HCT116 (cell line): ENCODE data around the gene ZNF212. TPM values are rescaled to one million over a fixed set of nuclear protein-coding genes. Genes with fewer than 3 reads are reported as not detected.

ENCODE experiments used
- ATAC-seq: fragments of 200-7000 bp; cut with Tn5 transposase; 2 replicates; pipeline ENCODE4 v1.9.1; 2020; ENCODE audit warnings: mild to moderate bottlenecking, moderate library complexity
- BruUV-seq: library from RNA; stranded (reverse); fragments of 400-500 nt; replicated peaks from 2 replicates; lab custom pipeline; 2021; lab: Mats Ljungman, UMichigan
- CTCF ChIA-PET: fragments of 300-600 bp; sonication (Branson Sonifier 250); formaldehyde crosslinking; loops from one replicate; lab custom pipeline; 2021; ENCODE audit warnings: antibody characterized with exemption; lab: Charles Lee
- POLR2A ChIA-PET: fragments of 300-600, 350-600 bp; sonication (Branson Sonifier 250); formaldehyde crosslinking; loops from one replicate; lab custom pipeline; 2021; ENCODE audit warnings: antibody characterized with exemption; lab: Charles Lee
- RAD21 ChIA-PET, 2 experiments: fragments of 300-600 bp; sonication (Branson Sonifier 250); formaldehyde crosslinking; loops; one replicate each; lab custom pipeline; 2023; ENCODE audit warnings: low total read pairs in 2 of 2; ENCODE audit not compliant: uncharacterized antibody in 2 of 2, unreplicated experiment in 2 of 2, low non-redundant PET in 1 of 2; lab: Charles Lee
- DNase-seq: peaks from one replicate; pipeline ENCODE4 v3.0.0-alpha.2; 2010; ENCODE audit warnings: low read depth, low spot score
- H2AFZ ChIP-seq: fragments of 200-600 bp; shearing (Covaris generic), sonication (generic); 2 replicates; pipeline ENCODE4 v1.6.1; 2017; ENCODE audit warnings: low read depth, mixed run types, mixed read lengths, antibody characterized with exemption, low read length; ENCODE audit not compliant: poor library complexity, severe bottlenecking
- H3K27ac ChIP-seq: 2 replicates; pipeline ENCODE4 v1.5.1; 2012; ENCODE audit warnings: low read depth, low read length
- H3K27me3 ChIP-seq: fragments of 200-600 bp; sonication (generic); 2 replicates; pipeline ENCODE4 v1.6.1; 2016; ENCODE audit warnings: mixed run types, low read length, mixed read lengths; ENCODE audit not compliant: insufficient read depth
- H3K36me3 ChIP-seq, 2 experiments: fragments of 200-500 bp in 1 of 2; fragments of 200-600 bp in 1 of 2; sonication (Bioruptor generic) in 1 of 2; sonication (generic) in 1 of 2; 2 replicates each; pipeline versions ENCODE4 v1.5.1 to v1.6.1; 2014 to 2016; ENCODE audit warnings: low read length in 2 of 2, inconsistent platforms in 1 of 2, mixed read lengths in 1 of 2, mixed run types in 1 of 2; ENCODE audit not compliant: insufficient read depth in 2 of 2, control insufficient read depth in 1 of 2
- H3K4me1 ChIP-seq, 2 experiments: fragments of 200-600 bp in 1 of 2; sonication (generic) in 1 of 2; 2 replicates each; pipeline versions ENCODE4 v1.5.1 to v1.6.1; 2012 to 2017; ENCODE audit warnings: low read length in 2 of 2, inconsistent platforms in 1 of 2, mild to moderate bottlenecking in 1 of 2, mixed read lengths in 1 of 2, mixed run types in 1 of 2, moderate library complexity in 1 of 2; ENCODE audit not compliant: insufficient read depth in 2 of 2, control insufficient read depth in 1 of 2
- H3K4me2 ChIP-seq: fragments of 200-600 bp; sonication (generic); 2 replicates; pipeline ENCODE4 v1.6.1; 2017; ENCODE audit warnings: mixed run types, low read length, mixed read lengths
- H3K4me3 ChIP-seq, 2 experiments: fragments of 200-600 bp in 1 of 2; sonication (generic) in 1 of 2; replicated peaks in 1 of 2; 2 replicates each; pipeline ENCODE4 v1.5.1; 2011 to 2016; ENCODE audit warnings: low read length in 2 of 2, control low read depth in 1 of 2, low read depth in 1 of 2, mild to moderate bottlenecking in 1 of 2, mixed read lengths in 1 of 2, mixed run types in 1 of 2
- H3K79me2 ChIP-seq: fragments of 200-600 bp; sonication (generic); 2 replicates; pipeline ENCODE4 v1.6.1; 2017; ENCODE audit warnings: mild to moderate bottlenecking, mixed run types, low read length, moderate library complexity, mixed read lengths; ENCODE audit not compliant: insufficient read depth
- H3K9ac ChIP-seq: fragments of 200-600 bp; sonication (generic); 2 replicates; pipeline ENCODE4 v1.6.1; 2016; ENCODE audit warnings: low read length, mixed read lengths
- H3K9me2 ChIP-seq: fragments of 200-600 bp; sonication (generic), shearing (Covaris generic); 2 replicates; pipeline ENCODE4 v1.6.1; 2017; ENCODE audit warnings: mixed run types, mild to moderate bottlenecking, moderate library complexity; ENCODE audit not compliant: insufficient read depth
- H3K9me3 ChIP-seq, 2 experiments: fragments of 200-500 bp in 1 of 2; fragments of 200-600 bp in 1 of 2; sonication (Bioruptor generic) in 1 of 2; sonication (generic) in 1 of 2; 2 replicates each; pipeline ENCODE4 v1.6.1; 2014 to 2017; ENCODE audit warnings: low read length in 2 of 2, mixed read lengths in 2 of 2, inconsistent platforms in 1 of 2, low read depth in 1 of 2, mild to moderate bottlenecking in 1 of 2, mixed run types in 1 of 2, moderate library complexity in 1 of 2; ENCODE audit not compliant: control insufficient read depth in 1 of 2, insufficient read depth in 1 of 2
- H4K20me1 ChIP-seq: fragments of 200-600 bp; sonication (generic), shearing (Covaris generic); 2 replicates; pipeline ENCODE4 v1.6.1; 2017; ENCODE audit warnings: mixed run types, mild to moderate bottlenecking, moderate library complexity; ENCODE audit not compliant: insufficient read depth
- ATF3 ChIP-seq: IDR thresholded peaks from 2 replicates; pipeline ENCODE4 v1.6.1; 2012
- CBX3 ChIP-seq: IDR thresholded peaks from 2 replicates; pipeline ENCODE4 v1.6.1; 2012; ENCODE audit warnings: low read depth
- CEBPB ChIP-seq: IDR thresholded peaks from 2 replicates; pipeline ENCODE4 v1.6.1; 2012; ENCODE audit warnings: low read depth
- CTCF ChIP-seq, 3 experiments: fragments of 200-600 bp in 1 of 3; sonication (generic) in 1 of 3; IDR thresholded peaks in 2 of 3; conservative IDR thresholded peaks in 1 of 3; 2 replicates each; pipeline ENCODE4 v1.5.1; 2012 to 2017; ENCODE audit warnings: low read depth in 2 of 3, low read length in 2 of 3, antibody characterized with exemption in 1 of 3, borderline replicate concordance in 1 of 3, control low read depth in 1 of 3, mild to moderate bottlenecking in 1 of 3, mixed read lengths in 1 of 3, mixed run types in 1 of 3, moderate library complexity in 1 of 3; ENCODE audit not compliant: insufficient read depth in 1 of 3
- EGR1 ChIP-seq: IDR thresholded peaks from 2 replicates; pipeline ENCODE4 v1.6.1; 2012; ENCODE audit warnings: low read depth
- ELF1 ChIP-seq: IDR thresholded peaks from 2 replicates; pipeline ENCODE4 v1.6.1; 2012; ENCODE audit warnings: low read depth, borderline replicate concordance
- EZH2phosphoT487 ChIP-seq: fragments of 200-600 bp; IDR thresholded peaks from 2 replicates; pipeline ENCODE4 v1.6.1; 2018; ENCODE audit warnings: antibody characterized with exemption, borderline replicate concordance
- FOSL1 ChIP-seq: IDR thresholded peaks from 2 replicates; pipeline ENCODE4 v1.6.1; 2012; ENCODE audit warnings: low read depth
- JUND ChIP-seq: IDR thresholded peaks from 2 replicates; pipeline ENCODE4 v1.6.1; 2012
- MAX ChIP-seq: IDR thresholded peaks from 2 replicates; pipeline ENCODE4 v1.6.1; 2012
- POLR2AphosphoS5 ChIP-seq: IDR thresholded peaks from 2 replicates; pipeline ENCODE4 v1.6.1; 2011; ENCODE audit warnings: mild to moderate bottlenecking, low read depth, low read length, moderate library complexity
- RAD21 ChIP-seq: IDR thresholded peaks from 2 replicates; pipeline ENCODE4 v1.6.1; 2012; ENCODE audit warnings: low read depth, mild to moderate bottlenecking
- SIN3A ChIP-seq: IDR thresholded peaks from 2 replicates; pipeline ENCODE4 v1.6.1; 2012; ENCODE audit warnings: low read depth
- SP1 ChIP-seq: IDR thresholded peaks from 2 replicates; pipeline ENCODE4 v1.6.1; 2012; ENCODE audit warnings: low read depth
- SRF ChIP-seq: IDR thresholded peaks from 2 replicates; pipeline ENCODE4 v1.6.1; 2012; ENCODE audit warnings: low read depth
- YY1 ChIP-seq: IDR thresholded peaks from 2 replicates; pipeline ENCODE4 v1.6.1; 2011; ENCODE audit warnings: low read length, low read depth, moderate library complexity, mild to moderate bottlenecking; ENCODE audit not compliant: insufficient replicate concordance; ENCODE audit errors: extremely low read depth
- ZNF274 ChIP-seq: fragments of 200-500 bp; sonication (Bioruptor generic); IDR thresholded peaks from 2 replicates; pipeline ENCODE4 v1.6.1; 2014; ENCODE audit warnings: mild to moderate bottlenecking, low read depth, low read length, inconsistent platforms
- intact Hi-C: fragments of 100-400 bp; cut with micrococcal nuclease; formaldehyde crosslinking; loops from 2 replicates; pipeline ENCODE4 v1.10.0; 2022
- total RNA-seq: library from RNA; stranded (reverse); gene quantifications from one replicate; pipeline ENCODE4 v1.2.1, GENCODE V29; 2021; ENCODE audit not compliant: unreplicated experiment

The ZNF212 gene
- total RNA-seq, 1 experiment from 2014 or later, result 13.7 TPM

- H3K79me2 ChIP-seq, result no peaks in the 10 kb centered on the region
- ChIA-PET POLR2A (no interaction called here), RAD21 (no interaction called here), CTCF (no interaction called here)
- no peak overlapping the region for H3K4me3 ChIP-seq
- H3K36me3 ChIP-seq, result 0 out of 4 replicates have a peak, but pooled peaks cover 2 to 4% of the 10 kb centered on the region in 2 experiments
- no peaks in the 10 kb centered on the region for H4K20me1 ChIP-seq
- ATAC-seq (no peak), DNase-seq (no peak)
- TF ChIP-seq SP1 (no peak), CTCF (IDR thresholded peaks at IDR 0.05 in 2 of 3, conservative IDR thresholded peaks at IDR 0.05 in 1 of 3; ENCODE audit: borderline replicate concordance in 1 of 3, insufficient read depth in 1 of 3, low read depth in 2 of 3, low read length in 2 of 3) (no peak), EZH2phosphoT487 (no peak), JUND (no peak), ELF1 (no peak), CEBPB (no peak), ATF3 (no peak), MAX (no peak)
- no peaks in the 10 kb centered on the region for H3K9me3 ChIP-seq
- no peak overlapping the region for H3K9ac ChIP-seq
- no peaks in the 10 kb centered on the region for H3K4me1 ChIP-seq
- no peaks in the 10 kb centered on the region for H3K27me3 ChIP-seq
- H3K4me2 ChIP-seq, result no peak overlapping the region
- intact Hi-C loops, result no loop called here
- no TSS peak for BruUV-seq
- no peak overlapping the region for H2AFZ ChIP-seq
- H3K27ac ChIP-seq, result no peak overlapping the region
- H3K9me2 ChIP-seq, result no peaks in the 10 kb centered on the region
Measured at GRCh38 chr7:149277871-149278270, 38.4 kb downstream of the ZNF212 start.

- H3K27ac ChIP-seq, result no peak overlapping the region
- no peak overlapping the region for H3K9ac ChIP-seq
- POLR2A ChIA-PET, result no interaction called here
- DNase-seq, result no peak
- H4K20me1 ChIP-seq, result no peaks in the 10 kb centered on the region
- no peaks in the 10 kb centered on the region for H3K4me1 ChIP-seq
- ATAC-seq, result no peak
- H3K9me3 ChIP-seq, result no peaks in the 10 kb centered on the region
- CTCF ChIA-PET, result no interaction called here
- no peak overlapping the region for H3K4me3 ChIP-seq
- no TSS peak for BruUV-seq
- intact Hi-C loops, result no loop called here
- H3K36me3 ChIP-seq, result 0 out of 4 replicates have a peak, but pooled peaks cover 0 to 2% of the 10 kb centered on the region in 2 experiments
- RAD21 ChIA-PET, result no interaction called here
- H2AFZ ChIP-seq, result no peak overlapping the region
- no peaks in the 10 kb centered on the region for H3K27me3 ChIP-seq
- H3K9me2 ChIP-seq, result no peaks in the 10 kb centered on the region
- H3K79me2 ChIP-seq, result no peaks in the 10 kb centered on the region
- H3K4me2 ChIP-seq, result no peak overlapping the region
- TF ChIP-seq POLR2AphosphoS5, result no peak
- no peak for TF ChIP-seq CTCF (IDR thresholded peaks at IDR 0.05 in 2 of 3, conservative IDR thresholded peaks at IDR 0.05 in 1 of 3; ENCODE audit: borderline replicate concordance in 1 of 3, insufficient read depth in 1 of 3, low read depth in 2 of 3, low read length in 2 of 3)
- no peak for TF ChIP-seq MAX
- TF ChIP-seq ZNF274, result no peak
- TF ChIP-seq ELF1, result no peak
- no peak for TF ChIP-seq SIN3A
- TF ChIP-seq YY1, result no peak
- TF ChIP-seq EGR1, result no peak
- no peak for TF ChIP-seq RAD21
- TF ChIP-seq CEBPB, result no peak
- TF ChIP-seq SP1, result no peak
- TF ChIP-seq FOSL1, result no peak
- no peak for TF ChIP-seq SRF
- no peak for TF ChIP-seq CBX3
Measured at GRCh38 chr7:149278396-149278795, 38.9 kb downstream of the ZNF212 start.
